Measurements from ENCODE around the gene AK6. TPM values are rescaled to one million over a fixed set of nuclear protein-coding genes. Genes with fewer than 3 reads are reported as not detected.

AK6 gene
- total RNA-seq, 1 donor from 2014 or later = 7.8 TPM

- no peak overlapping the region for H3K27ac ChIP-seq (ENCODE audit: low read depth, low read length)
- H3K4me1 ChIP-seq (ENCODE audit: control insufficient read depth in 3 of 3, insufficient read depth in 3 of 3, low read length in 3 of 3) = no peaks in the 10 kb centered on the region
- no peak overlapping the region for H3K9ac ChIP-seq (ENCODE audit: low read depth in 1 of 3, low read length in 3 of 3)
- peaks cover 4 to 7% (median 6%) of the 10 kb centered on the region in 3 donors for H3K36me3 ChIP-seq (ENCODE audit: control insufficient read depth in 3 of 3, insufficient read depth in 3 of 3, low read length in 3 of 3)
- H3K9me3 ChIP-seq (ENCODE audit: control insufficient read depth in 3 of 3, low read length in 3 of 3) = no peaks in the 10 kb centered on the region
- no peak overlapping the region for H3K4me3 ChIP-seq (ENCODE audit: low read length in 3 of 3)
- no peaks in the 10 kb centered on the region for H3K27me3 ChIP-seq (ENCODE audit: control insufficient read depth in 3 of 3, insufficient read depth in 3 of 3, low read length in 3 of 3)
These were observed 55.9 kb downstream of the AK6 start for GRCh38 chr5:69313428-69313827.

GRCh38 chr5:69312459-69313160 is 56.7 kb downstream of the AK6 start:
- Histone ChIP-seq H3K27me3 (ENCODE audit: control insufficient read depth in 3 of 3, insufficient read depth in 3 of 3, low read length in 3 of 3) (no peaks in the 10 kb centered on the region), H3K36me3 (ENCODE audit: control insufficient read depth in 3 of 3, insufficient read depth in 3 of 3, low read length in 3 of 3) (peaks cover 5 to 10% (median 6%) of the 10 kb centered on the region in 3 donors), H3K4me3 (ENCODE audit: low read length in 3 of 3) (no peak overlapping the region), H3K4me1 (ENCODE audit: control insufficient read depth in 3 of 3, insufficient read depth in 3 of 3, low read length in 3 of 3) (no peaks in the 10 kb centered on the region), H3K9me3 (ENCODE audit: control insufficient read depth in 3 of 3, low read length in 3 of 3) (no peaks in the 10 kb centered on the region), H3K27ac (ENCODE audit: low read depth, low read length) (no peak overlapping the region), H3K9ac (ENCODE audit: low read depth in 1 of 3, low read length in 3 of 3) (no peak overlapping the region)

GRCh38 chr5:69309380-69309779 is 59.9 kb downstream of the AK6 start:
- Histone ChIP-seq H3K27ac (ENCODE audit: low read depth, low read length) (no peak overlapping the region), H3K36me3 (ENCODE audit: control insufficient read depth in 3 of 3, insufficient read depth in 3 of 3, low read length in 3 of 3) (peaks cover 6 to 17% (median 10%) of the 10 kb centered on the region in 3 donors)

GRCh38 chr5:69308046-69308553 is 61.2 kb downstream of the AK6 start:
- Histone ChIP-seq H3K4me3 (ENCODE audit: low read length in 3 of 3) (no peak overlapping the region), H3K9ac (ENCODE audit: low read depth in 1 of 3, low read length in 3 of 3) (no peak overlapping the region), H3K4me1 (ENCODE audit: control insufficient read depth in 3 of 3, insufficient read depth in 3 of 3, low read length in 3 of 3) (no peaks in the 10 kb centered on the region), H3K27ac (ENCODE audit: low read depth, low read length) (no peak overlapping the region), H3K9me3 (ENCODE audit: control insufficient read depth in 3 of 3, low read length in 3 of 3) (no peaks in the 10 kb centered on the region), H3K27me3 (ENCODE audit: control insufficient read depth in 3 of 3, insufficient read depth in 3 of 3, low read length in 3 of 3) (no peaks in the 10 kb centered on the region), H3K36me3 (ENCODE audit: control insufficient read depth in 3 of 3, insufficient read depth in 3 of 3, low read length in 3 of 3) (peaks cover 2 to 12% (median 4%) of the 10 kb centered on the region in 3 donors)

More at GRCh38 chr5:69309380-69309779, 59.9 kb downstream of the AK6 start:
- Histone ChIP-seq H3K9ac (ENCODE audit: low read depth in 1 of 3, low read length in 3 of 3) (no peak overlapping the region), H3K4me3 (ENCODE audit: low read length in 3 of 3) (no peak overlapping the region), H3K27me3 (ENCODE audit: control insufficient read depth in 3 of 3, insufficient read depth in 3 of 3, low read length in 3 of 3) (no peaks in the 10 kb centered on the region), H3K9me3 (ENCODE audit: control insufficient read depth in 3 of 3, low read length in 3 of 3) (no peaks in the 10 kb centered on the region), H3K4me1 (ENCODE audit: control insufficient read depth in 3 of 3, insufficient read depth in 3 of 3, low read length in 3 of 3) (no peaks in the 10 kb centered on the region)

GRCh38 chr5:69305512-69305911 is 63.8 kb downstream of the AK6 start:
- peaks cover 2 to 11% (median 4%) of the 10 kb centered on the region in 3 donors for H3K36me3 ChIP-seq (ENCODE audit: control insufficient read depth in 3 of 3, insufficient read depth in 3 of 3, low read length in 3 of 3)
- H3K9me3 ChIP-seq (ENCODE audit: control insufficient read depth in 3 of 3, low read length in 3 of 3) = no peaks in the 10 kb centered on the region
- H3K9ac ChIP-seq (ENCODE audit: low read depth in 1 of 3, low read length in 3 of 3) = no peak overlapping the region
- H3K4me3 ChIP-seq (ENCODE audit: low read length in 3 of 3) = no peak overlapping the region
- no peaks in the 10 kb centered on the region for H3K4me1 ChIP-seq (ENCODE audit: control insufficient read depth in 3 of 3, insufficient read depth in 3 of 3, low read length in 3 of 3)
- H3K27ac ChIP-seq (ENCODE audit: low read depth, low read length) = no peak overlapping the region
- H3K27me3 ChIP-seq (ENCODE audit: control insufficient read depth in 3 of 3, insufficient read depth in 3 of 3, low read length in 3 of 3) = no peaks in the 10 kb centered on the region

Other genes with a start within 250 kb of the AK6 start
- 34.4 TPM for gene CCNB1, start 202.4 kb downstream of the AK6 start, total RNA-seq
- 4.2 TPM for gene CENPH, start 179.9 kb downstream of the AK6 start, total RNA-seq
- gene CDK7, start 134.6 kb downstream of the AK6 start, total RNA-seq = 31.3 TPM
- 1.6 TPM for gene CCDC125, start 36.7 kb downstream of the AK6 start, total RNA-seq
- 26.1 TPM for gene TAF9, start within 50 bp of the AK6 start, total RNA-seq
- 24.5 TPM for gene RAD17, start 298 bp upstream of the AK6 start, total RNA-seq
- gene MARVELD2, start 45.6 kb upstream of the AK6 start, total RNA-seq = 0.52 TPM
- 0.52 TPM for gene OCLN, start 123.3 kb upstream of the AK6 start, total RNA-seq
- 39.1 TPM for gene GTF2H2C, start 190.7 kb upstream of the AK6 start, total RNA-seq

Measured in skeletal muscle tissue (tissue), 4 donors.